HG02642 (cell line): ENCODE data around the gene SH3RF2.
"Not testable (repeated sequence)": the region's sequence is repeated elsewhere in the genome, so short reads cannot be mapped to it uniquely, and the experiment has no call there.

Source experiments
- ATAC-seq: cut with Tn5 transposase; IDR thresholded peaks from one replicate; pipeline ENCODE4 v1.9.1; 2021; ENCODE audit warnings: mild to moderate bottlenecking; ENCODE audit not compliant: unreplicated experiment, poor library complexity

Gene SH3RF2

DNA sequence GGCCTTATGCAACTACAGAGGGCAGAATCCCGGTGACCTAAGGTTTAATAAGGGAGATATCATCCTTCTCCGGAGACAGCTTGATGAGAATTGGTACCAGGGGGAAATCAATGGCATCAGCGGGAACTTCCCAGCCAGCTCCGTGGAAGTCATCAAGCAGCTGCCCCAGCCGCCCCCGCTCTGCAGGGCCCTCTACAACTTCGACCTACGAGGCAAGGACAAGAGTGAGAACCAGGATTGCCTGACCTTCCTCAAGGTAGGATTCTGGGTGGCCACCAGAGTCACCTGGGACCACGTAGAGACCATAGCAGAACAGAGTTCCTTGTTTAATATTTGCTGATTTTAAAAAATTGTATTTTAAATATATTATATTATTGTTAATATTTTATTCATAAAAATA lies 63.7 kb downstream of the SH3RF2 start:
- ATAC-seq: no peak

DNA sequence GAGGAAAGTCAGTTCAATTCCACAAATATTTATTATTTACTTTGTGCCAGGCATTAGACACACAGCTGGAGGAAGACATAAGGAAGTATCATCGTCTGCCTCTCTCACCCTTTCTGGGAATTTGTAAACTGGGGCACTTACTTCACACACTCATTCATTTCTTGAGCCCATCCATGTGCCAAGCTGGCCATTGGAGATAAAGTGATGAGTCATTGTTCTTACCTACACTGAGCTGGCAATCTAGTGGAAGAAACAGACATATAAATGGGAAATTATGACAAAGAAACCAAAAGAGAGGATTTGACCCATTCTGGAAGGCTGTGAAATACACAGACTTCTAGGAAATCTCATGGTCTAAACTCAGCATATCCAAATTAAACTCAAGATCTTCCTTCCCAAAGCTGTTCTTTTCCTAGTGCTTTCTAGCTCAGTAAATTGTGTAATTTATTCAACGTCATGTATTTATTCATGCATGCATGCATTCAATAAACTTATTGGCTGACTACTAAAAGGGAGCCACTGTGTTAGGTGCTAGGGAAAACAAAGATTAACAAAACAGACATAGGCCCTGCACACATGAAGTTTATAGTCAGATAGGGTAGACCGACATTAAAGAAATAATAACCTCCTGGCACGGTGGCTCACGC lies 65.3 kb downstream of the SH3RF2 start:
- no peak for ATAC-seq

DNA sequence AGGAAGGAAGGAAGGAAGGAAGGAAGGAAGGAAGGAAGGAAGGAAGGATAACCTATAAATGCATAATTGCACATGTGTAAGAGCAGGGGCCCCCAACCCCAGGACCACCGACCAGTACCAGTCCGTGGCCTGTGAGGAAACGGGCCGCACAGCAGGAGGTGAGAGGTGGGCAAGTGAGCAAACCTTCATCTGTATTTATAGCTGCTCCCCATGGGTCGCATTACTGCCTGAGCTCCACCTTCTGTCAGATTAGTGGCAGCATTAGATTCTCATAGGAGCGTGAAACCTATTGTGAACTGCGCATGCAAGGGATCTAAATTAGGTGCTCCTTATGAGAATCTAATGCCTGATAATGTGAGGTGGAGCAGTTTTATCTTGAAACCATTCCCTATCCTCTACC lies 66.1 kb downstream of the SH3RF2 start:
- no peak for ATAC-seq

DNA sequence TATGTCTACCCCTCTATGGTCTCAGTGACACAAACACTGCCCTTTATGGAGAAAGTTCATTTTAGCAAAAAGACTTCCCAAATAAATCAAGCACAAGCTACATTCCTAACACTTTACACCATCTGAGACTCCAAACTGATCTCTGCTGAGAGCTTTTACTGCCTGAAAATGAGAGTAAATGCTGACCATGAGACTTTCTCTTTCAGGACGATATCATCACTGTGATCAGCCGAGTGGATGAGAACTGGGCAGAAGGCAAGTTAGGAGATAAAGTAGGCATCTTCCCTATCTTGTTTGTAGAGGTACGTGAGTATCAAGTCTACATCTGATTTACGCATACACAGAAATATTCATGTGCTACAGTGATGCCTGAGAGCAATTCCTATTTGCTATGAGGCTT lies 67.5 kb downstream of the SH3RF2 start:
- ATAC-seq: no peak

DNA sequence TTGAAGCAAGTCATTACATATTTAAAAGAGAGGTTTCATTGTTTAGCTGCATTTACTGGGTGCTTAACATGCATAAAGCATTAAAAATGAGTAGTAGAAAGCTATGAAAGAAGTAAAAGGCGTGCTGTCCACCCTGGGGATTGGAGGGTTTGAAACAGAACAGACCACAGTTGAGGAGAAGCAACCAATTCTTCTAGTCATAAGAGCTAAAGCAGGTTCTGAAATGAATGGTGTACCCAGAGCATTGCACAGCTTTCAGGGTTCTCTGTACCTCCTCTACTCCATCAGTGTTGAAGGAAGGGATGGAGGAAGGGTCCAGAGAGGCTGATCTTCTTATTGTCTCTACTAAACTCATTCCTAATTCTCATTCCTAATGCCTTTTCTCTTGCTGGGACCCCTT lies 68.9 kb downstream of the SH3RF2 start:
- ATAC-seq: peak; percentile 46

DNA sequence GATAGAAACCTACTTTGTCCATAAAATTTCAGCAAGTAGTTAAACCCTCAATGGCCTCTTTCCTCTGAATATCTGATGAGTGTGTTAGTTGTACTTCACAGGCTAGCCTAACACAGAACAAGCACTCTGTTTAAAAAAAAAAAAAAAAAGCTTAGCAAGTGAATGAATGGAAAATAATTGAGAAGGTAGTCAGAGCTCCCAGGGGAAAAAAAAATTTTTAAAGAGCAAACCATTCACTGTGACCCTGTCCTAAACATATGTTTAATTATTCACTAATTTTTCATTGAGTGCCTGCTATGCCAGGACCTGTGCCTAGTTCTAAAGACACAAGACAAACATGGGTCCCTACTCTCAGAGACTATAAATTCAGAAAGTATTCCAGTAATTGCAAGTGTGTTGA lies 69.3 kb downstream of the SH3RF2 start:
- no peak for ATAC-seq

DNA sequence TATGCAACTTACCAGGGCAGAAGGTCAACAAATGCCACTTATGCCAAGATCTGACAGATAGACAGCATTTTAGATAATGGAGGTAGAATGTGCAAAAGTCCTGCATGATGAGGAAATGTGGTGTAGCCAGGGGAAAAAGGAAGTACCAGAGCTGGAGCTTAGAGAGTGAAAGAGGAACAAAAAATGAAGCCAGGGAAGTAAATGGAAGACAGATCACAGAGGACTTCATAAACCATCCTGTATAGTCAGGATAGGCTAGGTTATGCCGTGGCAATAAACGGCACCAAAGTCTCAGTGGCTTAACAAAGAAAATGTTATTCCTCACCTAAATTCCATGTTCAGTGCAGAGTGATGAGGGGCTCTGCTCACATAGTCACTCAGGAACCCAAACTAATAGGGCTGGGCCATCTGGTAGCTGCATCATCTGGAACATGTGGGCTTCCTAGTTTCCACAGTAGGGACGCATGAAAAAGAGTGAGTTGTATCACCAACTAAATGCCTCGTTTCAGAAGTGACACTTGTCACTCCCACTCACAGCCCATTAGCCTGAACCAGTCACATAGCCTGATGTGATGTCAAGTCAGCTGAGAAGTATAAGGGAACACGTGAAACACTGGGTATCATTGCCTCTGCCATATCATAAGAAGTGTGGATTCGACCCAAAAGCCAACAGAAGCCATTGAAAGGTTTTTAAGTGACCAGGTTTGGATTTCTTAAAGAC lies 70.3 kb downstream of the SH3RF2 start:
- no peak for ATAC-seq

DNA sequence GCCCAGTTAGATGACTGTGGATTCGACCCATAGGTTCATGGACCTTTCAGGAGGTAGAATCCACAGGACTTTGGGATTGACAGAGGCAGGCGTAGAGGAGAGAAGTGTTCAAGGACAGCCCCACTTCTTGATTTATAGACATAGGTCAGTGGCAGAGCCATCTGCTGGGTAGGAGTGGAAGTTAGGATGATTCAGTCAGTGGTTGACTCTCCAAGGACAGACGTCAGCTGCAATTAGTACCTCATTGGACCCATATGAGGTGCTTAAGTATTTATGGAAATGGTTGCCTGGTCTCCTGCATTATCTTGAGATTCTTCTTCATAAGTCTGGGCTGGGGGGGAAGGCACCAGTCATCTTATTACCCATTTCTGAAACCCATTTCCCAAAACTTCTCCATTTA lies 70.9 kb downstream of the SH3RF2 start:
- no peak for ATAC-seq

DNA sequence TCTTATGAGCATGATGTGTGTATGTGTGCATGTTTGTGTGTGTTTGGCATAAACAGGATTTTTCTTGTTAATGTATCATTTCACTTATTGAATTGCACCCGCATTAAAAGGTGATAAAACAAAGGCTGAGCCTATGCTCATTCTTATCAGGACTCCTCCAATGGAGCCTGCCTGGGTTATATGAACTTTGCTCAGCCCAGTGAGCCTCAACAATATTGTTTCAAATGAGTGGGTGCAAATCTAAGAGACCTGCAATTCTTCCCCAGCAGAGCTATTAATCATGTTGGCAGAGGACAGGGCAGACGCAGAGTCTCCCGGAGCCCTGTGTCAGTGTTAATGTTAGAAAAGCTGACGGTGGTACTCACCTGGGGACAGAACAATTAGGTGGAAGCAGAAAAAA lies 71.6 kb downstream of the SH3RF2 start:
- ATAC-seq: no peak

DNA sequence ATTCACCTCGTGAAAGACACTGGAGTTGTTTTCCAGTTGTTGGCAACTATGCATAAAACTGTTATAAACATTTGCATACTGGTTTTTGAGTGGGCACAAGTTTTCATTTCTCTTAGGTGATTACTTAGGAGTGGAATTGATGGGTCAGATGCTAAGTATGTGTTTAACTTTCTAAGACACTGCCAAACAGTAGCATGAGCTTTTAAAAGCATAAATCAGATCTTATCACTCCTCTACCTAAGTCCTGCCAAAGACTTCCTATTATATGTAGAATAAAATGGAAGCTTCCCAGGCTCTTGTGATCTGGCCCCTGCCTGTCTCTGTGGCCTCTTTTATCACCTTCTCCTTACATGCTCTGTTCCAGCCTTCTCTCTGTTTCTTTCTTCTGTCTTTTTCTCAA lies 72.6 kb downstream of the SH3RF2 start:
- no peak for ATAC-seq

DNA sequence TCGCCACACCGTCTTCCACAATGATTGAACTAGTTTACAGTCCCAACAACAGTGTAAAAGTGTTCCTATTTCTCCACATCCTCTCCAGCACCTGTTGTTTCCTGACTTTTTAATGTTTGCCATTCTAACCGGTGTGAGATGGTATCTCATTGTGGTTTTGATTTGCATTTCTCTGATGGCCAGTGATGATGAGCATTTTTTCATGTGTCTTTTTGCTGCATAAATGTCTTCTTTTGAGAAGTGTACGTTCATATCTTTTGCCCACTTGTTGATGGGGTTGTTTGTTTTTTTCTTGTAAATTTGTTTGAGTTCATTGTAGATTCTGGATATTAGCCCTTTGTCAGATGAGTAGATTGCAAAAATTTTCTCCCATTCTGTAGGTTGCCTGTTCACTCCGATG lies 74.1 kb downstream of the SH3RF2 start:
- ATAC-seq: not testable (repeated sequence)

DNA sequence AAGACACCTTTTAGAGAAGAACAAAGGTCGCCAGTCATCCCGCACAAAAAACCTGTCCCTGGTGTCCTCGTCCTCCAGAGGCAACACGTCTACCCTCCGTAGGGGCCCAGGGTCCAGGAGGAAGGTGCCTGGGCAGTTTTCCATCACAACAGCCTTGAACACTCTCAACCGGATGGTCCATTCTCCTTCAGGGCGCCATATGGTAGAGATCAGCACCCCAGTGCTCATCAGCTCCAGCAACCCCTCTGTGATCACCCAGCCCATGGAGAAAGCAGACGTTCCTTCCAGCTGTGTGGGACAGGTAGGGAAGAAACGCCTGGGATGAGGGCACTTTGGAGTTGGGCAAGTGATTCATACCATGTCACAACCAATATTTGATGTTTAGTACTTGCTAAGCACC lies 77.4 kb downstream of the SH3RF2 start:
- ATAC-seq: no peak

DNA sequence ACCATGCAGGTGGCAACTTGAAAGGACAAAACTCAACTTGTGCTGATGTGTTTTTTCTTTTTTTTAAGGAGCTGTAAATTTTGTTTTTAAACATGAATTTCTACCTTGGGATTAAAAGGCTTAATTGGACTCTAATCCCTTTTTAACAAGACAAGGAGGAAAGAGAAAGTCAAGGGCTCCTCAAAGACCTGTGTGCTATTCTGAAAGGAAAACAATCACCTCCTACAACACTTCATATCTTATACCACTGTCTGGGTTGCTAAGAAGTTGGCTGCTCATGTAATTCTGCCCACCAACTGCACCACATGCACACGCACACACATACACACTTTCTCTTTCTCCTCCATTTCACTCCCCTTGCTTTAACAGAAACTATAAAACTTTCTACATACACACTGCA lies 78.6 kb downstream of the SH3RF2 start:
- no peak for ATAC-seq

DNA sequence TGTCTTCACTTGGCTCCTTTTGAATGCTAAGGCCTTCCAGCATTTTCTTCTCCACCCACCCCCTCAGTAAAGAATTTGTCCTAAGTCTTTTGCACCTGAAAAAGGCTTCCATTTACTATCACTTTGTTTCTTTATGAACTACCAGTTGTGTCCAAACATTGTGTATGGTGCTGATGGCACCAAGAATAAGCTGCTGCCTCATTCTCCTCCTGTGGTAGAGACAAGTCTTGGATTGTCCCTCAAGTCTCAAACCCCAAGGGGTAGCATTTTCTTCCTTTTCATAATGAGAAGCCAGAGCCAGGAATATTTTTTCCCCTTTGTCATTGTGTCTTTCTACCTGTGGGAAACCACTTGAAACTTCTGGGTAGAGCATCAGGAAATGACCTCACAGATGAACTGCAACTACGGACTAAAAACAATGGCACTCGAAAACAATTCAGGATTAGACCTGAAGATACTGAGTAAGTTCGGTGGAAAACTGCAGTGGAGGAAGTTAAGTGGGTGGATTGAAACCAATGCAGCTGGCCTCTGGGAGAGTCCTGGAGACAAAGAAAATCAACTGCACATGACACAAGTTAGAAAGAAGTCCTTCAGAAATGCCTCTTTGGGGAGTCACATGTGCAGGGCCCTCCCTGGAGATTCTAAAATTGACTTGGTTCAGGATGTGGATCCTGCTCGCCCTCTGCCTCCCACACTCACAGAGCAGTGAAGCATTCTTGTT lies 80.5 kb downstream of the SH3RF2 start:
- ATAC-seq: no peak

DNA sequence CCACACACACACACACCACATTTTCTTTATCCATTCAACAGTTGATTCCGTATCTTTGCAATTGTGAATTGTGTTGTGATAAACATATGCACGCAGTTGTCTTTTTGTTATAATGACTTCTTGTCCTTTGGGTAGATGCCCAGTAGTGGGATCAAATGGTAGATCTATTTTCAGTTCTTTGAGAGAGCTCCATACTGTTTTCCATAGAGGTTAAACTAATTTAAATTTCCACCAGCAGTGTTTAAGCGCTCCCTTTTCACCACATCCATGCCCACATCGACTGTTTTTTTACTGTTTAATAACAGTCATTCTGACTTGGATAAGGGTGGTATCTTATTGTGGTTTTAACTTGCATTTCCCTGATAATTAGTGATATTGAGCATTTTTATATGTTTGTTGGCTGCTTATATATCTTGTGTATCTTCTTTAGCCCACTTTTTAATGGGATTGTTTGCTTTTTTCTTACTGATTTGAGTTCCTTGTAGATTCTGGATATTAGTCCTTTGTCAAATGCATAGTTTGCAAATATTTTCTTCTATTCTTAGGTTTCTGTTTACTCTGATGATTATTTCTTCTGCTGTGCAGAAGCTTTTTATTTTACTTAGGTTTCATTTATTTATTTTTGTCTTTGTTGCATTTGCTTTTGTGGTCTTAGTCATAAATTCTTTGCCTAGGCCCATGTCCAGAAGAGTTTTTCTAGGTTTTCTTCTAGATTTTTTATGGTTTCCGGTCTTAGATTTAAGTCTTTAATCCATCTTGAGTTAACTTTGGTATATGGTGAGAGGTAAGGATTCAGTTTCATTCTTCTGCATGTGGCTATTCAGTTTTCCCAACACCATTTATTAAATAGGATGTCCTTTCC lies 82.4 kb downstream of the SH3RF2 start:
- no peak for ATAC-seq

DNA sequence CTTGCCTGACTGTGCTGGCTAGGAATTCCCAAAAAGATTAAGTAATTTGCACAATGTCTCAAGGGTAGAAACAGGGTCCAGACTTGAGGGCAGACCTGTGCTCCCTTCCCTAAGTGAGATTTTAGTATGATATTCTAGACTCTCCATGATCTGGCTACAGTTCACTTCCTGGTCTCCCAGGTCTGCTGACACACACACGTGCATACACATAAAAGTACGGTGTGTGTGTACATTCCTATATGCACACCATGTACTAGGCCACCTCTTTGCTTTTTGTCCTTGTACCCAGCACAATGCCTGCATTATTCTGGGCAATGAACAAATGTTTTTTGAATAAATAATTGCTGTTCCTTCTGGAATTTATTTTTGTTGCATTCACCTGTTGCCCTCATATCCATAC lies 83.7 kb downstream of the SH3RF2 start:
- no peak for ATAC-seq

DNA sequence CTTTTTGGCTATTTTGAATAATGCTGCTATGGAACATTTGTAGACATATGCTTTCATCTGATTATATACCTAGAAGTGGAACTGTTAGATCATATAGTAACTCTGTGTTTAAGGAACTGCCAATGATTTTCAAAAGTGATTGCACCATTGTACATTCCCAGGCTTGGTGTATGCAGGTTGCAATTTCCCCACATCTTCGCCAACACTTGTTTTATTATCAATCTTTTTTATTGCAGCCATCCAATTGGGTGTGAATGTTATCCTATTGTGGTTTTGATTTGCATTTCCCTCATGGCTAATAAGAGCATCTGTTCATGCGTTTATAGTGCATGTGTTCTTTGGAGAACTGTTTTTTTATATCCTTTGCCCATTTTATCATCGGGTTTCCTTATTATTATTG lies 87.7 kb downstream of the SH3RF2 start:
- no peak for ATAC-seq

DNA sequence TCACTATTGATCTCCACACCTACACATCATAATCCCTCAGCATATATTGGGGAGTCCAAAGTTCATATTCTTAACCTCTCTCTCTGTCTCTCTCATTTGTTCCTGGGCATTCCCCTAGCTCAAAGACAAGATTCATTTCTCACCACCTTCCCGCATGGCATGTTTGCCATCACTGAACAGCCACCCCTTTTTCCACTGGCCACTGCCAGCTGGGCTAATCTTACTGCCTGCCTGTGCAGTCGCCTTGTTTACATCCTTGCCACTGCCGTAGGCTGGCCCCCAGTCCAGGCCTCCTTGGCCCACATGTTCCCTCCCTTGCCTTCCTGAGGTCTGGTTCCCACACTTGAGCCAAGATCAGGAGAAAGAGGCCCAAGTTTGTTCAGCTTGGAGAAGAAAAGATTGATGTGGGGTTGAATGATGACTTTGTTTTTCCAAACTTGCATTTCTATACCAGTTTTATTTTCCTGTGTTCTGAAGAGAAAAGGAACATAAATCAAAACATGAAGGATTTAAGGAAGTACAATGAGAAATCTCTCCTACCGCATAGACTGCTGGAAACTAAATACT lies 88.8 kb downstream of the SH3RF2 start:
- no peak for ATAC-seq

DNA sequence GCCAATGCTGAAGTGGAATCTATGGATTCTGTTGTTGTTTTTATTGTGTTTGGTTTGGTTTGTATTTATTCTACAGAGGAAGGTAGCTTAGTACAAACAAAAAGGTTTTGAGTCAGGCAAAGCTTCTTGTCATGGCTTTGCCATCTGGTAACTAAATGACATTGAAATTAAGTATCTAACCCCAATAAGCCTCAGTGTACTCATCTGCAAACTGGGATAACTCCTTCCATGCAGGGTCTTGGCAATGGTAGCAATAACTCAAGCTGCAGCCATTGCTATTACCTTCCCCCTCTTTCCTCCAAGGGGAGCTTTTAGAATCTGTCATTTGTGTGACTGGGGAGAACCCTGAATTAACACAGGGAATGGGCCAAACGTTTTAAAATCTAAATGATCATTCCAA lies 89.3 kb downstream of the SH3RF2 start:
- no peak for ATAC-seq

DNA sequence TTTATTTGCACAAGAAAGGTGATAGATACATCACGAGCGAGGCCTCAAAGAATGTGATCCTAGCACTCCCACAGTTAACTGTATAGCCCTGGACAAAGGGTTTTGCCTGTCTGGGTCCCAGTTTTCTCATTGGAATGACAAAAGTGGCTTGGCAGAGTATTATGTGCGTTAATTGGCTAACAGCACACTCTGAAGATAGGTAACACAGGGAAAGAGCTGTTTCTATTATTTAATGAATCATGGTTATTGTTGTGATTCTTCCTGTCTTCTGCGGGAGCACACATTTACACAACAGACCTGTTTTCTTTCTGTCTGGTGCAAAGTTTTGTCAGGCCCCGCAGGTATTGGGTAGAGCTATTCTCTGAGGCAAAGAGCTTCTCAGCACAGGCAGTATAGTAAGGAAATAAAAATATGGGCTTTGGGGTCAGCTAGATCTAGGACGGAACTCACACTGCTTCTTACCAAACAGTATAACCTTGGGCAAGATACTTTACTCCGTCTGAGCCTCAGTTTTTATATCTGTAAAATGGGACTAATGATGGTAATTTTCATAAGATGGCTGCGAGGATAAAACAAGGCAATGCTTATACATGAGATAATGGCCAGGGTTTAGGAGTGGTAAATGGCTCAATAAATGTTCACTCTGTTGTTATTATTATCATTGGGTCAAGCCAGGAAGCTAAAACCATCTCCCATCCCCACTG lies 90.1 kb downstream of the SH3RF2 start:
- ATAC-seq: no peak
